Trophoblast cell (in vitro differentiated cells and primary cell): ENCODE measurements around the gene THAP4.
"Not testable (repeated sequence)": the region's sequence is repeated elsewhere in the genome, so short reads cannot be mapped to it uniquely, and the experiment has no call there.

ENCODE experiments used
- DNase-seq, 2 donors: peaks; one replicate each; pipeline ENCODE4 v3.0.0-alpha.2; 2016
- H2AFZ ChIP-seq: 2 replicates; pipeline ENCODE4 v1.6.1; 2013; ENCODE audit warnings: low read length, moderate library complexity, mild to moderate bottlenecking; ENCODE audit not compliant: insufficient read depth, poor library complexity
- H2AK5ac ChIP-seq: 2 replicates; pipeline ENCODE4 v1.6.1; 2013; ENCODE audit warnings: mild to moderate bottlenecking, low read length
- H2BK120ac ChIP-seq: 2 replicates; pipeline ENCODE4 v1.6.1; 2013; ENCODE audit warnings: low read length, mild to moderate bottlenecking, moderate library complexity; ENCODE audit not compliant: insufficient read depth, poor library complexity
- H2BK12ac ChIP-seq: 2 replicates; pipeline ENCODE4 v1.6.1; 2013; ENCODE audit warnings: mild to moderate bottlenecking, low read length, moderate library complexity
- H2BK5ac ChIP-seq: 2 replicates; pipeline ENCODE4 v1.6.1; 2013; ENCODE audit warnings: low read length, low read depth, moderate library complexity, mild to moderate bottlenecking; ENCODE audit not compliant: poor library complexity
- H3K14ac ChIP-seq: 2 replicates; pipeline ENCODE4 v1.6.1; 2013; ENCODE audit warnings: mild to moderate bottlenecking, low read length
- H3K18ac ChIP-seq: 2 replicates; pipeline ENCODE4 v1.6.1; 2013; ENCODE audit warnings: mild to moderate bottlenecking, low read length
- H3K23ac ChIP-seq: 2 replicates; pipeline ENCODE4 v1.6.1; 2013; ENCODE audit warnings: low read length
- H3K27ac ChIP-seq: 2 replicates; pipeline ENCODE4 v1.5.1; 2013; ENCODE audit warnings: low read depth, mild to moderate bottlenecking, inconsistent platforms, low read length, moderate library complexity
- H3K27me3 ChIP-seq: 2 replicates; pipeline ENCODE4 v1.6.1; 2013; ENCODE audit warnings: inconsistent platforms, mild to moderate bottlenecking, low read length, moderate library complexity; ENCODE audit not compliant: insufficient read depth
- H3K36me3 ChIP-seq, 2 experiments: 1 replicate in 1 of 2; 2 replicates in 1 of 2; pipeline ENCODE4 v1.6.1; 2013; ENCODE audit warnings: low read length in 2 of 2, mild to moderate bottlenecking in 2 of 2, moderate library complexity in 1 of 2; ENCODE audit not compliant: insufficient read depth in 2 of 2, control insufficient read depth in 1 of 2
- H3K4ac ChIP-seq: 2 replicates; pipeline ENCODE4 v1.6.1; 2013; ENCODE audit warnings: low read depth, mild to moderate bottlenecking, low read length, moderate library complexity
- H3K4me1 ChIP-seq, 2 experiments: 1 replicate in 1 of 2; 2 replicates in 1 of 2; pipeline ENCODE4 v1.6.1; 2013; ENCODE audit warnings: low read length in 2 of 2, mild to moderate bottlenecking in 2 of 2, moderate library complexity in 1 of 2; ENCODE audit not compliant: insufficient read depth in 2 of 2, control insufficient read depth in 1 of 2
- H3K4me2 ChIP-seq: 2 replicates; pipeline ENCODE4 v1.6.1; 2013; ENCODE audit warnings: inconsistent platforms, mild to moderate bottlenecking, low read length, moderate library complexity
- H3K4me3 ChIP-seq: 2 replicates; pipeline ENCODE4 v1.5.1; 2013; ENCODE audit warnings: mild to moderate bottlenecking, low read depth, low read length, inconsistent platforms
- H3K79me1 ChIP-seq: one replicate; pipeline ENCODE4 v1.6.1; 2013; ENCODE audit warnings: low read length
- H3K79me2 ChIP-seq: 2 replicates; pipeline ENCODE4 v1.6.1; 2013; ENCODE audit warnings: low read length, mild to moderate bottlenecking; ENCODE audit not compliant: control insufficient read depth, insufficient read depth, poor library complexity
- H3K9ac ChIP-seq: 2 replicates; pipeline ENCODE4 v1.6.1; 2013; ENCODE audit warnings: mild to moderate bottlenecking, low read length
- H3K9me3 ChIP-seq: 2 replicates; pipeline ENCODE4 v1.6.1; 2013; ENCODE audit warnings: low read depth, mild to moderate bottlenecking, control low read depth, inconsistent platforms, low read length; ENCODE audit not compliant: insufficient read depth
- H4K12ac ChIP-seq: 2 replicates; pipeline ENCODE4 v1.6.1; 2013; ENCODE audit warnings: low read depth, mild to moderate bottlenecking, low read length, moderate library complexity
- H4K8ac ChIP-seq: 2 replicates; pipeline ENCODE4 v1.6.1; 2013; ENCODE audit warnings: low read depth, mild to moderate bottlenecking, low read length, moderate library complexity
- H4K91ac ChIP-seq: one replicate; pipeline ENCODE4 v1.6.1; 2013; ENCODE audit warnings: low read depth, mild to moderate bottlenecking, low read length, moderate library complexity
- WGBS: extraction: QIAGEN DNeasy Blood & Tissue Kit; methylation state at CpG from one replicate; pipeline ENCODE4 v1.1.7; 2013; ENCODE audit warnings: missing lambda C conversion rate; ENCODE audit not compliant: insufficient read length, insufficient coverage; ENCODE audit errors: extremely low coverage; 5-methylcytosine and 5-hydroxymethylcytosine counted together

THAP4 gene

GRCh38 chr2:241567776-241568175 is 69.2 kb downstream of the THAP4 start:
- Histone ChIP-seq H3K36me3 (peaks cover 38 to 46% of the 10 kb centered on the region in 2 experiments), H3K27ac (no peak overlapping the region), H3K4me3 (no peak overlapping the region), H3K23ac (no peak overlapping the region), H2AFZ (no peak overlapping the region), H3K18ac (no peak overlapping the region), H4K12ac (no peak overlapping the region), H2BK12ac (no peak overlapping the region), H2BK120ac (no peak overlapping the region), H3K14ac (no peak overlapping the region), H3K9me3 (peaks cover 6% of the 10 kb centered on the region), H2BK5ac (no peak overlapping the region), H3K4me1 (peaks cover 25 to 31% of the 10 kb centered on the region in 2 experiments), H4K91ac (no peak overlapping the region), H3K79me2 (no peaks in the 10 kb centered on the region), H4K8ac (no peak overlapping the region), H3K79me1 (no peaks in the 10 kb centered on the region), H3K9ac (no peak overlapping the region), H2AK5ac (no peak overlapping the region), H3K4ac (no peak overlapping the region), H3K4me2 (no peak overlapping the region), H3K27me3 (no peaks in the 10 kb centered on the region)
- no CpG with 5 or more reads among the region's 8 CpGs for WGBS
- DNase-seq: no peak

- not testable (repeated sequence) for H3K4me3 ChIP-seq, H2BK120ac ChIP-seq
- no CpG with 5 or more reads among the region's 15 CpGs for WGBS
Measured at GRCh38 chr2:241567266-241567665, 69.7 kb downstream of the THAP4 start.

GRCh38 chr2:241566468-241566867 is 70.5 kb downstream of the THAP4 start:
- H3K9ac ChIP-seq: no peak overlapping the region
- H3K27ac ChIP-seq: no peak overlapping the region
- no peak overlapping the region for H3K4me2 ChIP-seq
- H3K36me3 ChIP-seq: peaks cover 32 to 42% of the 10 kb centered on the region in 2 experiments
- H3K4ac ChIP-seq: no peak overlapping the region
- H3K14ac ChIP-seq: no peak overlapping the region
- no peak for DNase-seq
- no peaks in the 10 kb centered on the region for H3K27me3 ChIP-seq
- peaks cover 35 to 42% of the 10 kb centered on the region in 2 experiments for H3K4me1 ChIP-seq
- no peak overlapping the region for H4K8ac ChIP-seq
- no peak overlapping the region for H2AK5ac ChIP-seq
- no peak overlapping the region for H4K12ac ChIP-seq
- H3K18ac ChIP-seq: no peak overlapping the region
- WGBS: no CpG with 5 or more reads among the region's 7 CpGs
- H3K79me1 ChIP-seq: peaks cover 5% of the 10 kb centered on the region
- no peak overlapping the region for H2BK120ac ChIP-seq
- H3K79me2 ChIP-seq: peaks cover 5% of the 10 kb centered on the region
- no peak overlapping the region for H3K23ac ChIP-seq
- no peak overlapping the region for H3K4me3 ChIP-seq
- H2BK5ac ChIP-seq: no peak overlapping the region
- peaks cover 6% of the 10 kb centered on the region for H3K9me3 ChIP-seq
- no peak overlapping the region for H2AFZ ChIP-seq
- no peak overlapping the region for H2BK12ac ChIP-seq
- H4K91ac ChIP-seq: no peak overlapping the region

More at GRCh38 chr2:241567266-241567665, 69.7 kb downstream of the THAP4 start:
- not testable (repeated sequence) for H3K27me3 ChIP-seq, H3K79me2 ChIP-seq, H2AFZ ChIP-seq, H2AK5ac ChIP-seq, H2BK5ac ChIP-seq, H4K12ac ChIP-seq, H3K14ac ChIP-seq, H3K9ac ChIP-seq, DNase-seq, H3K9me3 ChIP-seq, H3K4me2 ChIP-seq, H4K91ac ChIP-seq, H3K4ac ChIP-seq, H2BK12ac ChIP-seq, H3K23ac ChIP-seq, H4K8ac ChIP-seq, H3K27ac ChIP-seq, H3K79me1 ChIP-seq, H3K18ac ChIP-seq
- H3K36me3 ChIP-seq: peaks cover 39 to 47% of the 10 kb centered on the region in 2 experiments
- H3K4me1 ChIP-seq: peaks cover 29 to 35% of the 10 kb centered on the region in 2 experiments

GRCh38 chr2:241566021-241566420 is 70.9 kb downstream of the THAP4 start:
- DNase-seq, H4K91ac ChIP-seq, H2BK12ac ChIP-seq, H3K14ac ChIP-seq, H3K9me3 ChIP-seq, H2AFZ ChIP-seq, H3K27me3 ChIP-seq, H2BK5ac ChIP-seq, H3K27ac ChIP-seq, H3K4me2 ChIP-seq, H3K79me2 ChIP-seq, H3K79me1 ChIP-seq, H3K9ac ChIP-seq, H3K23ac ChIP-seq, H3K4me3 ChIP-seq, H2BK120ac ChIP-seq, H3K18ac ChIP-seq, H4K12ac ChIP-seq, H2AK5ac ChIP-seq, H3K4ac ChIP-seq, H4K8ac ChIP-seq: not testable (repeated sequence)
- Histone ChIP-seq H3K4me1 (peaks cover 38 to 45% of the 10 kb centered on the region in 2 experiments), H3K36me3 (peaks cover 28 to 38% of the 10 kb centered on the region in 2 experiments)
- WGBS: no CpG with 5 or more reads among the region's 11 CpGs
